ENCODE results near the gene OPRD1.

DNA sequence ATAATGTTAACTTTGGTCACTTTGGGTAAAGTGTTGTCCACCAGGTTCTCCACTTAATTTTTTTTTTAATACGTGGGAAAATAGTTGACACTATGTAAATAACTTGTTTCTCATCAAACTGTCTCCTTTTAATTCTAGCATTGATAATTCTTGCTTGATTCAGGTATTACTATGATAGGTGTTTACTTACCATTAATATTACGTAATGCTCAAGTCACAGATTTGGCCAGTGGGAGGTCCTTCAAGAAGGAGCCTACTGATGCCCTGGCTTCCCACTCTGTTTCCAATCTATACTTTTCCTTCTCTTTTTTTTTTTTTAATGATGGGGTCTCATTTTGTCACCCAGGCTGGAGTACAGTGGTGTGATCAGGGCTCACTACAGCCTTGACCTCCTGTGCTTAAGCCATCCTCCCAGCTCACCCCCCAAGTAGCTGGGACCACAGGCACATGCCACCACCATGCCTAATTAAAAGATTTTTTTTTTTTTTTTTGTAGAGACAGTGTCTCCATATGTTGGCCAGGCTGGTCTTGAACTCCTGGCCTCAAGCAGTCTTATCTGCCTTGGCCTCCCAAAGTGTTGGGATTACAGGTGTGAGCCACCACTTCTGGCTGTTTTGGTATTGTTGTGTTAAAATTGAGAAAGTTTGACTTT, 45.3 kb upstream of the OPRD1 start:
- TF ChIP-seq, protein P1, sequence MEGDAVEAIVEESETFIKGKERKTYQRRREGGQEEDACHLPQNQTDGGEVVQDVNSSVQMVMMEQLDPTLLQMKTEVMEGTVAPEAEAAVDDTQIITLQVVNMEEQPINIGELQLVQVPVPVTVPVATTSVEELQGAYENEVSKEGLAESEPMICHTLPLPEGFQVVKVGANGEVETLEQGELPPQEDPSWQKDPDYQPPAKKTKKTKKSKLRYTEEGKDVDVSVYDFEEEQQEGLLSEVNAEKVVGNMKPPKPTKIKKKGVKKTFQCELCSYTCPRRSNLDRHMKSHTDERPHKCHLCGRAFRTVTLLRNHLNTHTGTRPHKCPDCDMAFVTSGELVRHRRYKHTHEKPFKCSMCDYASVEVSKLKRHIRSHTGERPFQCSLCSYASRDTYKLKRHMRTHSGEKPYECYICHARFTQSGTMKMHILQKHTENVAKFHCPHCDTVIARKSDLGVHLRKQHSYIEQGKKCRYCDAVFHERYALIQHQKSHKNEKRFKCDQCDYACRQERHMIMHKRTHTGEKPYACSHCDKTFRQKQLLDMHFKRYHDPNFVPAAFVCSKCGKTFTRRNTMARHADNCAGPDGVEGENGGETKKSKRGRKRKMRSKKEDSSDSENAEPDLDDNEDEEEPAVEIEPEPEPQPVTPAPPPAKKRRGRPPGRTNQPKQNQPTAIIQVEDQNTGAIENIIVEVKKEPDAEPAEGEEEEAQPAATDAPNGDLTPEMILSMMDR (IDR thresholded peaks at IDR 0.05): no peak
- TF ChIP-seq POLR2A (IDR thresholded peaks at IDR 0.05): no peak

Data from lower leg skin (tissue), 3 donors.